ENCODE measurements around the gene KRT78.

The KRT78 gene

GRCh38 chr12:52839436-52840105 is 9.2 kb downstream of the KRT78 start:
- H3K4me3 ChIP-seq (ENCODE audit: low read depth, low read length): no peak overlapping the region
- no peak for TF ChIP-seq CTCF (IDR thresholded peaks at IDR 0.05)
- H3K4me1 ChIP-seq: no peaks in the 10 kb centered on the region
- no peak overlapping the region for H2AFZ ChIP-seq
- no peaks in the 10 kb centered on the region for H3K79me2 ChIP-seq
- no peak overlapping the region for H3K9ac ChIP-seq
- H3K27ac ChIP-seq: no peak overlapping the region
- no peak overlapping the region for H3K4me2 ChIP-seq (ENCODE audit: low read length)
- no peaks in the 10 kb centered on the region for H3K27me3 ChIP-seq (ENCODE audit: control insufficient read depth, insufficient read depth, low read length)
- H3K36me3 ChIP-seq (ENCODE audit: control insufficient read depth, insufficient read depth, low read length): no peaks in the 10 kb centered on the region
- H3K9me3 ChIP-seq (ENCODE audit: control insufficient read depth, low read length): no peaks in the 10 kb centered on the region

GRCh38 chr12:52838609-52839435 is 10.0 kb downstream of the KRT78 start:
- H3K9me3 ChIP-seq (ENCODE audit: control insufficient read depth, low read length): no peaks in the 10 kb centered on the region
- H3K9ac ChIP-seq: no peak overlapping the region
- no peak for TF ChIP-seq CTCF (IDR thresholded peaks at IDR 0.05)
- no peaks in the 10 kb centered on the region for H3K4me1 ChIP-seq
- no peak overlapping the region for H2AFZ ChIP-seq
- H3K27ac ChIP-seq: no peak overlapping the region
- no peaks in the 10 kb centered on the region for H3K27me3 ChIP-seq (ENCODE audit: control insufficient read depth, insufficient read depth, low read length)
- H3K79me2 ChIP-seq: no peaks in the 10 kb centered on the region
- H3K36me3 ChIP-seq (ENCODE audit: control insufficient read depth, insufficient read depth, low read length): no peaks in the 10 kb centered on the region
- no peak overlapping the region for H3K4me2 ChIP-seq (ENCODE audit: low read length)
- H3K4me3 ChIP-seq (ENCODE audit: low read depth, low read length): no peak overlapping the region

GRCh38 chr12:52837781-52838608 is 10.8 kb downstream of the KRT78 start:
- H3K4me2 ChIP-seq (ENCODE audit: low read length): no peak overlapping the region
- H3K4me3 ChIP-seq (ENCODE audit: low read depth, low read length): no peak overlapping the region
- no peak overlapping the region for H3K27ac ChIP-seq
- no peaks in the 10 kb centered on the region for H3K27me3 ChIP-seq (ENCODE audit: control insufficient read depth, insufficient read depth, low read length)
- H3K4me1 ChIP-seq: no peaks in the 10 kb centered on the region
- H3K9me3 ChIP-seq (ENCODE audit: control insufficient read depth, low read length): no peaks in the 10 kb centered on the region
- TF ChIP-seq CTCF (IDR thresholded peaks at IDR 0.05): no peak
- no peak overlapping the region for H3K9ac ChIP-seq
- H2AFZ ChIP-seq: no peak overlapping the region
- H3K36me3 ChIP-seq (ENCODE audit: control insufficient read depth, insufficient read depth, low read length): no peaks in the 10 kb centered on the region
- no peaks in the 10 kb centered on the region for H3K79me2 ChIP-seq

- H3K9me3 ChIP-seq (ENCODE audit: control insufficient read depth, low read length): no peaks in the 10 kb centered on the region
- H3K4me3 ChIP-seq (ENCODE audit: low read depth, low read length): no peak overlapping the region
- H3K4me2 ChIP-seq (ENCODE audit: low read length): no peak overlapping the region
- no peaks in the 10 kb centered on the region for H3K27me3 ChIP-seq (ENCODE audit: control insufficient read depth, insufficient read depth, low read length)
- no peak overlapping the region for H3K27ac ChIP-seq
- H3K4me1 ChIP-seq: no peaks in the 10 kb centered on the region
- H3K36me3 ChIP-seq (ENCODE audit: control insufficient read depth, insufficient read depth, low read length): no peaks in the 10 kb centered on the region
- H3K9ac ChIP-seq: no peak overlapping the region
- H3K79me2 ChIP-seq: no peaks in the 10 kb centered on the region
- H2AFZ ChIP-seq: no peak overlapping the region
- no peak for TF ChIP-seq CTCF (IDR thresholded peaks at IDR 0.05)
Measured at GRCh38 chr12:52837413-52837741, 11.4 kb downstream of the KRT78 start.

Data from parathyroid adenoma (tissue), 2 donors.